SK-N-SH treated with all-trans-retinoic acid at 6 μM for 48 hours (cell line): ENCODE results near the gene MYOD1.

ENCODE experiments used
- ATAC-seq: fragments of 200-7000 bp; cut with Tn5 transposase; 3 replicates; pipeline ENCODE4 v1.9.1; 2020; ENCODE audit warnings: mild to moderate bottlenecking, moderate library complexity
- ARNTL ChIP-seq: fragments of 450-650 bp; formaldehyde crosslinking; IDR thresholded peaks from 2 replicates; pipeline ENCODE4 v1.5.0; 2020; ENCODE audit warnings: low read depth, mild to moderate bottlenecking, moderate library complexity, borderline replicate concordance
- BACH2 ChIP-seq: fragments of 250-450 bp; sonication (Bioruptor Pico); IDR thresholded peaks from 2 replicates; pipeline ENCODE4 v1.9.0; 2021; ENCODE audit warnings: mild to moderate bottlenecking, borderline replicate concordance
- CSDC2 ChIP-seq: fragments of 250-450 bp; sonication (Bioruptor Pico); IDR thresholded peaks from 2 replicates; pipeline ENCODE4 v1.5.0; 2020; ENCODE audit warnings: mild to moderate bottlenecking, moderate library complexity
- ESRRG ChIP-seq: fragments of 250-450 bp; sonication (Bioruptor Pico); IDR thresholded peaks from 2 replicates; pipeline ENCODE4 v1.6.1; 2021; ENCODE audit warnings: mild to moderate bottlenecking
- GLIS3 ChIP-seq: fragments of 250-450 bp; sonication (Bioruptor Pico); IDR thresholded peaks from 2 replicates; pipeline ENCODE4 v1.5.0; 2020; ENCODE audit warnings: mild to moderate bottlenecking, moderate library complexity
- ISL1 ChIP-seq: fragments of 250-450 bp; sonication (Bioruptor Pico); IDR thresholded peaks from 2 replicates; pipeline ENCODE4 v2.1.2; 2022; ENCODE audit warnings: mild to moderate bottlenecking, moderate library complexity
- OSR1 ChIP-seq: fragments of 250-450 bp; sonication (Bioruptor Pico); IDR thresholded peaks from 2 replicates; pipeline ENCODE4 v1.8.0; 2022; ENCODE audit warnings: moderate library complexity, mild to moderate bottlenecking, inconsistent platforms
- PPARA ChIP-seq: fragments of 250-450 bp; sonication (Bioruptor Pico); IDR thresholded peaks from 2 replicates; pipeline ENCODE4 v1.5.0; 2020; ENCODE audit warnings: mild to moderate bottlenecking, borderline replicate concordance
- RARB ChIP-seq: fragments of 250-450 bp; sonication (Bioruptor Pico); IDR thresholded peaks from 2 replicates; pipeline ENCODE4 v1.8.0; 2021; ENCODE audit warnings: mild to moderate bottlenecking, moderate library complexity
- SNAI2 ChIP-seq: fragments of 250-450 bp; sonication (Bioruptor Pico); IDR thresholded peaks from 2 replicates; pipeline ENCODE4 v1.5.0; 2020; ENCODE audit warnings: mild to moderate bottlenecking, moderate library complexity
- TOX ChIP-seq: fragments of 250-450 bp; sonication (Bioruptor Pico); IDR thresholded peaks from 2 replicates; pipeline ENCODE4 v1.8.0; 2021; ENCODE audit warnings: mild to moderate bottlenecking, moderate library complexity, borderline replicate concordance
- ZC3H10 ChIP-seq: fragments of 250-450 bp; sonication (Bioruptor Pico); IDR thresholded peaks from 2 replicates; pipeline ENCODE4 v1.5.1; 2021; ENCODE audit warnings: mild to moderate bottlenecking, moderate library complexity
- ZFP3 ChIP-seq: fragments of 250-450 bp; sonication (Bioruptor Pico); IDR thresholded peaks from 2 replicates; pipeline ENCODE4 v1.5.0; 2020; ENCODE audit warnings: mild to moderate bottlenecking, moderate library complexity
- ZFP30 ChIP-seq: fragments of 450-650 bp; formaldehyde crosslinking; IDR thresholded peaks from 2 replicates; pipeline ENCODE4 v1.5.0; 2022; ENCODE audit warnings: mild to moderate bottlenecking, moderate library complexity
- ZNF565 ChIP-seq: fragments of 450-650 bp; formaldehyde crosslinking; conservative IDR thresholded peaks from 2 replicates; pipeline ENCODE4 v1.5.0; 2020; ENCODE audit warnings: low read depth, mild to moderate bottlenecking, moderate library complexity
- ZNF8 ChIP-seq: fragments of 450-650 bp; formaldehyde crosslinking; IDR thresholded peaks from 2 replicates; pipeline ENCODE4 v1.5.0; 2020; ENCODE audit warnings: mild to moderate bottlenecking, moderate library complexity
- TF ChIP-seq, protein P1 (sequence below): fragments of 250-450 bp; sonication (Bioruptor Pico); IDR thresholded peaks from 2 replicates; pipeline ENCODE4 v1.5.1; 2021; ENCODE audit warnings: mild to moderate bottlenecking, moderate library complexity
- TF ChIP-seq, protein P2 (sequence below): fragments of 250-450 bp; sonication (Bioruptor Pico); IDR thresholded peaks from 2 replicates; pipeline ENCODE4 v1.8.0; 2020; ENCODE audit warnings: mild to moderate bottlenecking, moderate library complexity, borderline replicate concordance
- TF ChIP-seq, protein P3 (sequence below): fragments of 250-450 bp; sonication (Bioruptor Pico); IDR thresholded peaks from 2 replicates; pipeline ENCODE4 v1.8.0; 2021; ENCODE audit warnings: low read depth, mild to moderate bottlenecking, moderate library complexity, borderline replicate concordance
- TF ChIP-seq, protein P4 (sequence below): fragments of 250-450 bp; sonication (Bioruptor Pico); IDR thresholded peaks from 2 replicates; pipeline ENCODE4 v1.5.0; 2020; ENCODE audit warnings: mild to moderate bottlenecking, moderate library complexity
- TF ChIP-seq, protein P5 (sequence below): fragments of 250-450 bp; sonication (Bioruptor Pico); IDR thresholded peaks from 2 replicates; pipeline ENCODE4 v1.5.1; 2020; ENCODE audit warnings: low read depth, mild to moderate bottlenecking, moderate library complexity

MYOD1 gene

DNA sequence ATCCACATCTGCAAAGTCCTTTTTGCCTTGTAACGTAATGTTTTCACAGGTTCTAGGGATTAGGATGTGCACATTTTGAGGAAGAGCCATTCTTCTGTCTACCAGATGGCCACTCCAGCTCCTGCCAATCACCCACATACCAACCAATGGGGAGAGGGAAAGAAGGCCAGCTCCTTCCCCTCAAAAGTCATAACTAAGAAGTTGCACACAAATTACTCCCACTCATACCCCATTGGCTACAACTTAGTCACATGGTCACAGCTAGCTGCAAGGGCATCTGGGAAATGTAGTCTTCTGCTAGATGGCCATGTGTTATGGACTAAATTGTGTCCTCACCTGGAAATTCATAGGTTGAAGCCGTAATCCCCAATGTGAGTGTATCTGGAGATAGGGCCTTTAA lies 15.4 kb upstream of the MYOD1 start:
- ATAC-seq: peak; percentile 66; the same call in 2 of the 3 replicates

DNA sequence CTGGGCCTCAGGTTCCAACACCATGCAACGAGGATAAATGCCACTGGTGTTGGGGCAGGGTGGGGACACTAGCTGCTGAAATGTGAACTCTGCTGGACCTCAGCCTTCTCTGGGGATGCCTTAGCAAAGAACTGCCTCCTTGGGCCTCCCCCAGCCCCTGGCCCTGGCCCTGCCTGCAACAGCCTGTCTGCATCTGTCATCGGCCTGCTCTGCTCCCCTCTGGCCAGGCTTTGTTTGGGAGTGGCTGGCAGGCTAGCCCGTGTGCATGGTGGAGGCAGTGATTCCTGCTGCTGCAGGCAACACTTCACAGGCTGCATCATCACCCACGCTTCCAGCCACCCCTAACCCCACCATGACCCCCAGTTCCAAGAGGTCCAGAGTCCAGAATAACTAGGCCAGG lies 11.5 kb upstream of the MYOD1 start:
- no peak for ATAC-seq
- TF ChIP-seq CSDC2 (CRISPR knock-in tag): no peak
- TF ChIP-seq ZFP3: no peak
- no peak for TF ChIP-seq ESRRG (CRISPR knock-in tag)
- TF ChIP-seq PPARA (CRISPR knock-in tag): no peak

More for the DNA sequence above, 15.4 kb upstream of the MYOD1 start:
- no peak for TF ChIP-seq ARNTL (CRISPR knock-in tag)
- TF ChIP-seq ZC3H10 (CRISPR knock-in tag): no peak
- TF ChIP-seq ZFP3: no peak
- no peak for TF ChIP-seq GLIS3 (CRISPR knock-in tag)
- TF ChIP-seq CSDC2 (CRISPR knock-in tag): no peak
- no peak for TF ChIP-seq ZNF8 (CRISPR knock-in tag)
- no peak for TF ChIP-seq TOX (CRISPR knock-in tag)
- no peak for TF ChIP-seq ESRRG (CRISPR knock-in tag)
- no peak for TF ChIP-seq SNAI2
- no peak for TF ChIP-seq RARB (CRISPR knock-in tag)
- no peak for TF ChIP-seq ISL1 (CRISPR knock-in tag)
- TF ChIP-seq, protein P1, sequence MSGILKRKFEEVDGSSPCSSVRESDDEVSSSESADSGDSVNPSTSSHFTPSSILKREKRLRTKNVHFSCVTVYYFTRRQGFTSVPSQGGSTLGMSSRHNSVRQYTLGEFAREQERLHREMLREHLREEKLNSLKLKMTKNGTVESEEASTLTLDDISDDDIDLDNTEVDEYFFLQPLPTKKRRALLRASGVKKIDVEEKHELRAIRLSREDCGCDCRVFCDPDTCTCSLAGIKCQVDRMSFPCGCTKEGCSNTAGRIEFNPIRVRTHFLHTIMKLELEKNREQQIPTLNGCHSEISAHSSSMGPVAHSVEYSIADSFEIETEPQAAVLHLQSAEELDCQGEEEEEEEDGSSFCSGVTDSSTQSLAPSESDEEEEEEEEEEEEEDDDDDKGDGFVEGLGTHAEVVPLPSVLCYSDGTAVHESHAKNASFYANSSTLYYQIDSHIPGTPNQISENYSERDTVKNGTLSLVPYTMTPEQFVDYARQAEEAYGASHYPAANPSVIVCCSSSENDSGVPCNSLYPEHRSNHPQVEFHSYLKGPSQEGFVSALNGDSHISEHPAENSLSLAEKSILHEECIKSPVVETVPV (CRISPR knock-in tag): no peak
- TF ChIP-seq, protein P2, sequence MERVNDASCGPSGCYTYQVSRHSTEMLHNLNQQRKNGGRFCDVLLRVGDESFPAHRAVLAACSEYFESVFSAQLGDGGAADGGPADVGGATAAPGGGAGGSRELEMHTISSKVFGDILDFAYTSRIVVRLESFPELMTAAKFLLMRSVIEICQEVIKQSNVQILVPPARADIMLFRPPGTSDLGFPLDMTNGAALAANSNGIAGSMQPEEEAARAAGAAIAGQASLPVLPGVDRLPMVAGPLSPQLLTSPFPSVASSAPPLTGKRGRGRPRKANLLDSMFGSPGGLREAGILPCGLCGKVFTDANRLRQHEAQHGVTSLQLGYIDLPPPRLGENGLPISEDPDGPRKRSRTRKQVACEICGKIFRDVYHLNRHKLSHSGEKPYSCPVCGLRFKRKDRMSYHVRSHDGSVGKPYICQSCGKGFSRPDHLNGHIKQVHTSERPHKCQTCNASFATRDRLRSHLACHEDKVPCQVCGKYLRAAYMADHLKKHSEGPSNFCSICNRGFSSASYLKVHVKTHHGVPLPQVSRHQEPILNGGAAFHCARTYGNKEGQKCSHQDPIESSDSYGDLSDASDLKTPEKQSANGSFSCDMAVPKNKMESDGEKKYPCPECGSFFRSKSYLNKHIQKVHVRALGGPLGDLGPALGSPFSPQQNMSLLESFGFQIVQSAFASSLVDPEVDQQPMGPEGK: no peak
- TF ChIP-seq, protein P3, sequence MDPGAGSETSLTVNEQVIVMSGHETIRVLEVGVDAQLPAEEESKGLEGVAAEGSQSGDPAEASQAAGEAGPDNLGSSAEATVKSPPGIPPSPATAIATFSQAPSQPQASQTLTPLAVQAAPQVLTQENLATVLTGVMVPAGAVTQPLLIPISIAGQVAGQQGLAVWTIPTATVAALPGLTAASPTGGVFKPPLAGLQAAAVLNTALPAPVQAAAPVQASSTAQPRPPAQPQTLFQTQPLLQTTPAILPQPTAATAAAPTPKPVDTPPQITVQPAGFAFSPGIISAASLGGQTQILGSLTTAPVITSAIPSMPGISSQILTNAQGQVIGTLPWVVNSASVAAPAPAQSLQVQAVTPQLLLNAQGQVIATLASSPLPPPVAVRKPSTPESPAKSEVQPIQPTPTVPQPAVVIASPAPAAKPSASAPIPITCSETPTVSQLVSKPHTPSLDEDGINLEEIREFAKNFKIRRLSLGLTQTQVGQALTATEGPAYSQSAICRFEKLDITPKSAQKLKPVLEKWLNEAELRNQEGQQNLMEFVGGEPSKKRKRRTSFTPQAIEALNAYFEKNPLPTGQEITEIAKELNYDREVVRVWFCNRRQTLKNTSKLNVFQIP: no peak
- TF ChIP-seq, protein P4, sequence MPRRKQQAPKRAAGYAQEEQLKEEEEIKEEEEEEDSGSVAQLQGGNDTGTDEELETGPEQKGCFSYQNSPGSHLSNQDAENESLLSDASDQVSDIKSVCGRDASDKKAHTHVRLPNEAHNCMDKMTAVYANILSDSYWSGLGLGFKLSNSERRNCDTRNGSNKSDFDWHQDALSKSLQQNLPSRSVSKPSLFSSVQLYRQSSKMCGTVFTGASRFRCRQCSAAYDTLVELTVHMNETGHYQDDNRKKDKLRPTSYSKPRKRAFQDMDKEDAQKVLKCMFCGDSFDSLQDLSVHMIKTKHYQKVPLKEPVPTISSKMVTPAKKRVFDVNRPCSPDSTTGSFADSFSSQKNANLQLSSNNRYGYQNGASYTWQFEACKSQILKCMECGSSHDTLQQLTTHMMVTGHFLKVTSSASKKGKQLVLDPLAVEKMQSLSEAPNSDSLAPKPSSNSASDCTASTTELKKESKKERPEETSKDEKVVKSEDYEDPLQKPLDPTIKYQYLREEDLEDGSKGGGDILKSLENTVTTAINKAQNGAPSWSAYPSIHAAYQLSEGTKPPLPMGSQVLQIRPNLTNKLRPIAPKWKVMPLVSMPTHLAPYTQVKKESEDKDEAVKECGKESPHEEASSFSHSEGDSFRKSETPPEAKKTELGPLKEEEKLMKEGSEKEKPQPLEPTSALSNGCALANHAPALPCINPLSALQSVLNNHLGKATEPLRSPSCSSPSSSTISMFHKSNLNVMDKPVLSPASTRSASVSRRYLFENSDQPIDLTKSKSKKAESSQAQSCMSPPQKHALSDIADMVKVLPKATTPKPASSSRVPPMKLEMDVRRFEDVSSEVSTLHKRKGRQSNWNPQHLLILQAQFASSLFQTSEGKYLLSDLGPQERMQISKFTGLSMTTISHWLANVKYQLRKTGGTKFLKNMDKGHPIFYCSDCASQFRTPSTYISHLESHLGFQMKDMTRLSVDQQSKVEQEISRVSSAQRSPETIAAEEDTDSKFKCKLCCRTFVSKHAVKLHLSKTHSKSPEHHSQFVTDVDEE (CRISPR knock-in tag): no peak
- TF ChIP-seq ZNF565 (CRISPR knock-in tag): no peak
- TF ChIP-seq ZFP30 (CRISPR knock-in tag): no peak
- TF ChIP-seq BACH2 (CRISPR knock-in tag): no peak
- TF ChIP-seq, protein P5, sequence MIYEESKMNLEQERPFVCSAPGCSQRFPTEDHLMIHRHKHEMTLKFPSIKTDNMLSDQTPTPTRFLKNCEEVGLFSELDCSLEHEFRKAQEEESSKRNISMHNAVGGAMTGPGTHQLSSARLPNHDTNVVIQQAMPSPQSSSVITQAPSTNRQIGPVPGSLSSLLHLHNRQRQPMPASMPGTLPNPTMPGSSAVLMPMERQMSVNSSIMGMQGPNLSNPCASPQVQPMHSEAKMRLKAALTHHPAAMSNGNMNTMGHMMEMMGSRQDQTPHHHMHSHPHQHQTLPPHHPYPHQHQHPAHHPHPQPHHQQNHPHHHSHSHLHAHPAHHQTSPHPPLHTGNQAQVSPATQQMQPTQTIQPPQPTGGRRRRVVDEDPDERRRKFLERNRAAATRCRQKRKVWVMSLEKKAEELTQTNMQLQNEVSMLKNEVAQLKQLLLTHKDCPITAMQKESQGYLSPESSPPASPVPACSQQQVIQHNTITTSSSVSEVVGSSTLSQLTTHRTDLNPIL (CRISPR knock-in tag): no peak

DNA sequence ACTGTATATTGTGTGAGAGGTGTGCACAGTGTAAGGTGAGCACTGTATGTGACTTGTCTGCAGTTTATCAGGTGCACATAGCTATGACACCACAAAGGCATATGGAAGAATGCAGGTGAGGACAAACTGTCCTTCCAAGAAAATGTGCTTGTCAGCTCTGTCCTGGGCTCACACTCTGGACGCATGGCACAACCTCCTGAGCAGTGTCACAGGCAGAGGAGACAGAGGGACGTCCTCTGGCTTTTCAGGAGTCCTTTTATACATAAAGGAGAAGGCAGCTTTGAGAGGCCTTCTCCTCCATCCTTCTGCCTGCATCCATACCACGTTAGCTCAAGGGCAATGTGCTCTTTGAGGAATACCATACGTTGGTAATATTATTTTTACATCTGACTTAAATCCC lies 7.5 kb upstream of the MYOD1 start:
- TF ChIP-seq SNAI2: no peak
- TF ChIP-seq ZNF8 (CRISPR knock-in tag): no peak
- TF ChIP-seq, protein P4 (CRISPR knock-in tag): no peak
- no peak for TF ChIP-seq ZNF565 (CRISPR knock-in tag)
- TF ChIP-seq ZC3H10 (CRISPR knock-in tag): no peak
- TF ChIP-seq ESRRG (CRISPR knock-in tag): no peak
- no peak for TF ChIP-seq ZFP3
- TF ChIP-seq, protein P2: no peak
- no peak for TF ChIP-seq OSR1
- no peak for ATAC-seq
